Neuronal stem cell (in vitro differentiated cells): Measurements from ENCODE around the gene ADCY3.

Experiments
- DNase-seq: peaks from one replicate; pipeline ENCODE4 v3.0.0-alpha.2; 2013; ENCODE audit warnings: low spot score
- H2AFZ ChIP-seq: one replicate; pipeline ENCODE4 v1.6.1; 2013; ENCODE audit warnings: mild to moderate bottlenecking, low read length, inconsistent platforms
- H2AK5ac ChIP-seq: 2 replicates; pipeline ENCODE4 v1.6.1; 2013; ENCODE audit warnings: low read depth, mild to moderate bottlenecking, inconsistent platforms, low read length, moderate library complexity, mixed read lengths
- H2BK120ac ChIP-seq: 2 replicates; pipeline ENCODE4 v1.6.1; 2013; ENCODE audit warnings: low read depth, mild to moderate bottlenecking, inconsistent platforms, low read length, moderate library complexity, mixed read lengths
- H2BK12ac ChIP-seq: one replicate; pipeline ENCODE4 v1.6.1; 2013; ENCODE audit warnings: low read length, inconsistent platforms
- H2BK15ac ChIP-seq: 2 replicates; pipeline ENCODE4 v1.6.1; 2013; ENCODE audit warnings: mild to moderate bottlenecking, low read length, inconsistent platforms, mixed read lengths
- H2BK5ac ChIP-seq: one replicate; pipeline ENCODE4 v1.6.1; 2013; ENCODE audit warnings: inconsistent platforms, mild to moderate bottlenecking, low read length, moderate library complexity
- H3K14ac ChIP-seq: one replicate; pipeline ENCODE4 v1.6.1; 2013; ENCODE audit warnings: low read length, inconsistent platforms
- H3K18ac ChIP-seq: 2 replicates; pipeline ENCODE4 v1.6.1; 2013; ENCODE audit warnings: low read length, inconsistent platforms
- H3K23ac ChIP-seq: 2 replicates; pipeline ENCODE4 v1.6.1; 2013; ENCODE audit warnings: low read depth, mild to moderate bottlenecking, mixed read lengths, low read length, inconsistent platforms; ENCODE audit not compliant: poor library complexity
- H3K27ac ChIP-seq: replicated peaks from 3 replicates; pipeline ENCODE4 v1.5.1; 2013; ENCODE audit warnings: low read length, inconsistent platforms
- H3K27me3 ChIP-seq, 3 experiments: 2 replicates each; pipeline ENCODE4 v1.6.1; 2013; ENCODE audit warnings: low read length in 3 of 3, mild to moderate bottlenecking in 2 of 3, inconsistent platforms in 1 of 3, low read depth in 1 of 3, mixed read lengths in 1 of 3, moderate library complexity in 1 of 3; ENCODE audit not compliant: control insufficient read depth in 3 of 3, insufficient read depth in 3 of 3
- H3K36me3 ChIP-seq, 2 donors: replicated peaks in 1 of 2; 2 replicates each; pipeline ENCODE4 v1.6.1; 2013; ENCODE audit warnings: low read length in 2 of 2; ENCODE audit not compliant: control insufficient read depth in 2 of 2, insufficient read depth in 2 of 2
- H3K4ac ChIP-seq: 2 replicates; pipeline ENCODE4 v1.6.1; 2013; ENCODE audit warnings: inconsistent platforms, mild to moderate bottlenecking, low read length, moderate library complexity
- H3K4me1 ChIP-seq, 2 donors: 1 replicate in 1 of 2; 2 replicates in 1 of 2; pipeline ENCODE4 v1.6.1; 2013; ENCODE audit warnings: low read length in 2 of 2, low read depth in 1 of 2; ENCODE audit not compliant: control insufficient read depth in 2 of 2, insufficient read depth in 1 of 2
- H3K4me2 ChIP-seq: one replicate; pipeline ENCODE4 v1.6.1; 2013; ENCODE audit warnings: mild to moderate bottlenecking, low read length, inconsistent platforms; ENCODE audit not compliant: insufficient read depth, poor library complexity, severe bottlenecking
- H3K4me3 ChIP-seq, 2 donors: 2 replicates each; pipeline ENCODE4 v1.5.1; 2013; ENCODE audit warnings: low read length in 2 of 2, mild to moderate bottlenecking in 2 of 2, inconsistent platforms in 1 of 2, moderate library complexity in 1 of 2
- H3K79me1 ChIP-seq: one replicate; pipeline ENCODE4 v1.6.1; 2013; ENCODE audit warnings: low read depth, mild to moderate bottlenecking, inconsistent platforms, low read length, moderate library complexity
- H3K9ac ChIP-seq: one replicate; pipeline ENCODE4 v1.6.1; 2013; ENCODE audit warnings: mild to moderate bottlenecking, low read depth, low read length, inconsistent platforms; ENCODE audit not compliant: poor library complexity
- H3K9me3 ChIP-seq, 2 donors: replicated peaks in 1 of 2; 2 replicates each; pipeline versions ENCODE3 to v1.6.1; 2013; ENCODE audit warnings: low read length in 2 of 2, mild to moderate bottlenecking in 2 of 2, inconsistent platforms in 1 of 2, low read depth in 1 of 2, mixed read lengths in 1 of 2, moderate library complexity in 1 of 2; ENCODE audit not compliant: control insufficient read depth in 2 of 2, insufficient read depth in 1 of 2
- H4K8ac ChIP-seq: one replicate; pipeline ENCODE4 v1.6.1; 2013; ENCODE audit warnings: low read depth, mild to moderate bottlenecking, inconsistent platforms, low read length, moderate library complexity
- H4K91ac ChIP-seq: one replicate; pipeline ENCODE4 v1.6.1; 2013; ENCODE audit warnings: low read length, low read depth, mild to moderate bottlenecking, inconsistent platforms; ENCODE audit not compliant: poor library complexity
- WGBS, 2 donors: extraction: QIAGEN DNeasy Blood & Tissue Kit; methylation state at CpG; one replicate each; pipeline ENCODE4 v1.1.7; 2013; ENCODE audit warnings: missing lambda C conversion rate in 2 of 2, mixed read lengths in 1 of 2; ENCODE audit not compliant: insufficient read length in 2 of 2, insufficient replicate concordance in 1 of 2; ENCODE audit errors: extremely low coverage in 2 of 2; 5-methylcytosine and 5-hydroxymethylcytosine counted together

ADCY3 gene

GRCh38 chr2:24898122-24899109 lies 21.6 kb downstream of the ADCY3 start:
- Histone ChIP-seq H3K23ac (peak overlapping the region; percentile 25), H3K9ac (peak overlapping the region; percentile 67), H3K4me3 (no peak overlapping the region), H3K4me2 (no peak overlapping the region), H2BK5ac (peak overlapping the region; percentile 49), H3K18ac (peak overlapping the region; percentile 77), H3K36me3 (peaks cover 14 to 57% of the 10 kb centered on the region in 2 donors), H4K91ac (no peak overlapping the region), H4K8ac (peak overlapping the region; percentile 52), H2BK12ac (no peak overlapping the region), H3K14ac (no peak overlapping the region), H3K9me3 (peaks cover 11 to 43% of the 10 kb centered on the region in 2 donors), H3K79me1 (peaks cover 2% of the 10 kb centered on the region), H2BK120ac (no peak overlapping the region), H2BK15ac (no peak overlapping the region), H3K4ac (no peak overlapping the region), H2AFZ (no peak overlapping the region), H2AK5ac (no peak overlapping the region), H3K27ac (no peak overlapping the region), H3K4me1 (peaks cover 0 to 6% of the 10 kb centered on the region in 2 donors), H3K27me3 (no peaks in the 10 kb centered on the region)
- no peak for DNase-seq
- WGBS, 2 donors = no CpG with 5 or more reads among the region's 30 CpGs

GRCh38 chr2:24894750-24895149 lies 25.3 kb downstream of the ADCY3 start:
- no peaks in the 10 kb centered on the region for H3K27me3 ChIP-seq
- H3K18ac ChIP-seq = no peak overlapping the region
- H3K4me1 ChIP-seq = peaks cover 0 to 6% of the 10 kb centered on the region in 2 donors
- H3K36me3 ChIP-seq = peaks cover 12 to 35% of the 10 kb centered on the region in 2 donors
- H3K14ac ChIP-seq = no peak overlapping the region
- DNase-seq = no peak
- no peak overlapping the region for H3K4me3 ChIP-seq
- no peak overlapping the region for H2BK15ac ChIP-seq
- no peak overlapping the region for H4K8ac ChIP-seq
- H3K27ac ChIP-seq = no peak overlapping the region
- H2AFZ ChIP-seq = no peak overlapping the region
- no peaks in the 10 kb centered on the region for H3K79me1 ChIP-seq
- H2BK12ac ChIP-seq = no peak overlapping the region
- H3K23ac ChIP-seq = no peak overlapping the region
- no peak overlapping the region for H3K4me2 ChIP-seq
- H3K9ac ChIP-seq = no peak overlapping the region
- no peak overlapping the region for H2BK5ac ChIP-seq
- peaks cover 14 to 55% of the 10 kb centered on the region in 2 donors for H3K9me3 ChIP-seq
- WGBS, 2 donors = no CpG with 5 or more reads among the region's 3 CpGs
- no peak overlapping the region for H2AK5ac ChIP-seq
- H4K91ac ChIP-seq = no peak overlapping the region
- no peak overlapping the region for H3K4ac ChIP-seq
- no peak overlapping the region for H2BK120ac ChIP-seq

- Histone ChIP-seq H2BK12ac (no peak overlapping the region), H3K79me1 (no peaks in the 10 kb centered on the region), H3K4me3 (no peak overlapping the region), H3K4me2 (no peak overlapping the region), H3K27ac (no peak overlapping the region), H3K4me1 (peaks cover 0 to 6% of the 10 kb centered on the region in 2 donors), H3K9ac (no peak overlapping the region), H2AFZ (no peak overlapping the region), H2BK5ac (no peak overlapping the region), H3K36me3 (peaks cover 12 to 32% of the 10 kb centered on the region in 2 donors), H3K9me3 (peaks cover 14 to 55% of the 10 kb centered on the region in 2 donors), H4K8ac (no peak overlapping the region), H4K91ac (no peak overlapping the region), H3K27me3 (no peaks in the 10 kb centered on the region), H2BK15ac (no peak overlapping the region), H3K4ac (no peak overlapping the region), H2AK5ac (no peak overlapping the region), H3K23ac (no peak overlapping the region), H3K18ac (no peak overlapping the region), H3K14ac (no peak overlapping the region), H2BK120ac (no peak overlapping the region)
- no peak for DNase-seq
- WGBS, 2 donors = no CpG with 5 or more reads among the region's 3 CpGs
Observed at GRCh38 chr2:24893934-24894333, 26.1 kb downstream of the ADCY3 start.

GRCh38 chr2:24892928-24893327 lies 27.1 kb downstream of the ADCY3 start:
- H3K79me1 ChIP-seq = no peaks in the 10 kb centered on the region
- H3K27me3 ChIP-seq = no peaks in the 10 kb centered on the region
- H3K18ac ChIP-seq = no peak overlapping the region
- no peak overlapping the region for H4K91ac ChIP-seq
- no peak for DNase-seq
- H2AFZ ChIP-seq = no peak overlapping the region
- H2AK5ac ChIP-seq = no peak overlapping the region
- no peak overlapping the region for H2BK120ac ChIP-seq
- H2BK5ac ChIP-seq = no peak overlapping the region
- no peak overlapping the region for H3K14ac ChIP-seq
- no CpG with 5 or more reads among the region's 2 CpGs for WGBS, 2 donors
- no peak overlapping the region for H2BK15ac ChIP-seq
- H3K23ac ChIP-seq = no peak overlapping the region
- no peak overlapping the region for H2BK12ac ChIP-seq
- H3K27ac ChIP-seq = no peak overlapping the region
- H3K9ac ChIP-seq = no peak overlapping the region
- H3K4me1 ChIP-seq = no peaks in the 10 kb centered on the region
- no peak overlapping the region for H3K4me2 ChIP-seq
- no peak overlapping the region for H3K4me3 ChIP-seq
- H3K4ac ChIP-seq = no peak overlapping the region
- no peak overlapping the region for H4K8ac ChIP-seq
- H3K36me3 ChIP-seq = peaks cover 8 to 24% of the 10 kb centered on the region in 2 donors
- H3K9me3 ChIP-seq = peaks cover 14 to 53% of the 10 kb centered on the region in 2 donors
